Panc1 (cell line): ENCODE data around the gene SNX13. TPM values are rescaled to one million over a fixed set of nuclear protein-coding genes. Genes with fewer than 3 reads are reported as not detected.

ENCODE experiments used
- ATAC-seq: fragments of 200-7000 bp; cut with Tn5 transposase; 2 replicates; pipeline ENCODE4 v1.9.1; 2020; ENCODE audit warnings: mild to moderate bottlenecking, moderate library complexity
- BruUV-seq: library from RNA; stranded (reverse); fragments of 400-500 nt; replicated peaks from 2 replicates; lab custom pipeline; 2021; lab: Mats Ljungman, UMichigan
- CTCF ChIA-PET: fragments of 300-600 bp; sonication (Branson Sonifier 250); formaldehyde crosslinking; loops from one replicate; lab custom pipeline; 2022; ENCODE audit warnings: antibody characterized with exemption; lab: Charles Lee
- POLR2A ChIA-PET: fragments of 300-600 bp; sonication (Branson Sonifier 250); formaldehyde crosslinking; loops from one replicate; lab custom pipeline; 2022; ENCODE audit warnings: antibody characterized with exemption; lab: Charles Lee
- DNase-seq: peaks from one replicate; pipeline ENCODE4 v3.0.0-alpha.2; 2010; ENCODE audit warnings: low read depth, low spot score
- H3K27ac ChIP-seq: 2 replicates; pipeline ENCODE4 v1.5.1; 2011; ENCODE audit warnings: mild to moderate bottlenecking, low read length, inconsistent platforms
- H3K27me3 ChIP-seq: fragments of 200-500 bp; sonication (Bioruptor generic); 2 replicates; pipeline ENCODE4 v1.6.0; 2014; ENCODE audit warnings: low read length, inconsistent platforms; ENCODE audit not compliant: control insufficient read depth, insufficient read depth
- H3K36me3 ChIP-seq: fragments of 200-500 bp; sonication (Bioruptor generic); 2 replicates; pipeline ENCODE4 v1.5.1; 2014; ENCODE audit warnings: inconsistent platforms, mild to moderate bottlenecking, low read length, moderate library complexity; ENCODE audit not compliant: control insufficient read depth, insufficient read depth
- H3K4me1 ChIP-seq: 2 replicates; pipeline ENCODE4 v1.5.1; 2011; ENCODE audit warnings: inconsistent platforms, mild to moderate bottlenecking, low read length, moderate library complexity; ENCODE audit not compliant: control insufficient read depth, insufficient read depth
- H3K4me3 ChIP-seq, 2 experiments: 2 replicates each; pipeline ENCODE4 v1.5.1; 2011 to 2012; ENCODE audit warnings: low read depth in 2 of 2, low read length in 2 of 2, mild to moderate bottlenecking in 2 of 2, inconsistent platforms in 1 of 2, moderate library complexity in 1 of 2
- H3K9me3 ChIP-seq: fragments of 200-500 bp; sonication (Bioruptor generic); 2 replicates; pipeline ENCODE4 v1.5.1; 2014; ENCODE audit warnings: low read depth, mild to moderate bottlenecking, inconsistent platforms, low read length, moderate library complexity; ENCODE audit not compliant: control insufficient read depth, insufficient read depth
- CTCF ChIP-seq: fragments of 450-650 bp; IDR thresholded peaks from 2 replicates; pipeline ENCODE4 v1.5.1; 2017; ENCODE audit warnings: mild to moderate bottlenecking
- POLR2AphosphoS5 ChIP-seq: IDR thresholded peaks from 2 replicates; pipeline ENCODE4 v1.6.1; 2012; ENCODE audit warnings: mild to moderate bottlenecking, low read depth, low read length, moderate library complexity
- REST ChIP-seq, 2 experiments: IDR thresholded peaks; 2 replicates each; pipeline ENCODE4 v1.6.1; 2011 to 2012; ENCODE audit warnings: low read depth in 2 of 2, control low read depth in 1 of 2, low read length in 1 of 2, mild to moderate bottlenecking in 1 of 2, moderate library complexity in 1 of 2; ENCODE audit not compliant: insufficient read depth in 1 of 2
- SIN3A ChIP-seq: IDR thresholded peaks from 2 replicates; pipeline ENCODE4 v1.6.1; 2012; ENCODE audit warnings: low read depth, mild to moderate bottlenecking, low read length, moderate library complexity, borderline replicate concordance; ENCODE audit not compliant: insufficient read depth
- TCF7L2 ChIP-seq: IDR thresholded peaks from 2 replicates; pipeline ENCODE4 v1.6.1; 2011; ENCODE audit warnings: mild to moderate bottlenecking, low read depth, low read length, inconsistent platforms
- in situ Hi-C: cut with HindIII; loops from 2 replicates; pipeline ENCODE4 v1.10.0; 2016; ENCODE audit warnings: low sequenced_read_pairs, low pct_unique_long_range_greater_than_20kb
- intact Hi-C: fragments of 100-400 bp; cut with micrococcal nuclease; formaldehyde crosslinking; loops from one replicate; pipeline ENCODE4 v1.10.0; 2022; ENCODE audit not compliant: unreplicated experiment
- total RNA-seq: library from RNA; stranded (reverse); gene quantifications from one replicate; pipeline ENCODE4 v1.2.1, GENCODE V29; 2021; ENCODE audit not compliant: unreplicated experiment

Gene SNX13
- total RNA-seq, 1 experiment from 2014 or later: 53.3 TPM

- no peak for TF ChIP-seq POLR2AphosphoS5
- Histone ChIP-seq H3K36me3 (no peaks in the 10 kb centered on the region), H3K27me3 (no peaks in the 10 kb centered on the region; the same call in 1 of the 2 replicates), H3K4me1 (peaks cover 10% of the 10 kb centered on the region; the same call in 1 of the 2 replicates), H3K4me3 (no peak overlapping the region), H3K27ac (no peak overlapping the region), H3K9me3 (no peaks in the 10 kb centered on the region)
- ATAC-seq: no peak
- intact Hi-C loops: loop anchor here (5.0 kb wide), 1 partner anchor 169 kb away; the partner anchor contains the start of gene SNX13
- in situ Hi-C loops: no loop called here
- POLR2A ChIA-PET: interaction anchor here (0.7 kb wide), 1 partner anchor 163 kb away, joined by 13 read pairs; no protein-coding TSS in a partner anchor
- CTCF ChIA-PET: no interaction called here
- BruUV-seq: no TSS peak
- DNase-seq: no peak
Observed at GRCh38 chr7:17773289-17773626, 167.0 kb downstream of the SNX13 start.

- intact Hi-C loops: loop anchor here (5.0 kb wide), 1 partner anchor 170 kb away; the partner anchor contains the start of gene SNX13
- no peak overlapping the region for H3K4me3 ChIP-seq
- no peak for DNase-seq
- in situ Hi-C loops: no loop called here
- peaks cover 10% of the 10 kb centered on the region; the same call in 1 of the 2 replicates for H3K4me1 ChIP-seq
- CTCF ChIA-PET: interaction anchor here (0.6 kb wide), 1 partner anchor 537 kb away, joined by 6 read pairs; no protein-coding TSS in a partner anchor
- no peak for TF ChIP-seq POLR2AphosphoS5
- TF ChIP-seq TCF7L2: peak; percentile 65; the same call in 1 of the 2 replicates
- H3K9me3 ChIP-seq: no peaks in the 10 kb centered on the region
- ATAC-seq: no peak
- no peaks in the 10 kb centered on the region; the same call in 1 of the 2 replicates for H3K27me3 ChIP-seq
- BruUV-seq: no TSS peak
- no peak overlapping the region for H3K27ac ChIP-seq
- no peaks in the 10 kb centered on the region for H3K36me3 ChIP-seq
- POLR2A ChIA-PET: no interaction called here
Observed at GRCh38 chr7:17772581-17773288, 167.6 kb downstream of the SNX13 start.

- CTCF ChIA-PET: interaction anchor here (0.6 kb wide), 1 partner anchor 538 kb away, joined by 6 read pairs; no protein-coding TSS in a partner anchor
- ATAC-seq: no peak
Observed at GRCh38 chr7:17771901-17772408, 168.3 kb downstream of the SNX13 start.

More at GRCh38 chr7:17771901-17772408, 168.3 kb downstream of the SNX13 start:
- POLR2A ChIA-PET: no interaction called here
- in situ Hi-C loops (no loop called here), intact Hi-C loops (loop anchor here (5.0 kb wide), 1 partner anchor 170 kb away; the partner anchor contains the start of gene SNX13)
- no peaks in the 10 kb centered on the region; the same call in 1 of the 2 replicates for H3K27me3 ChIP-seq
- H3K9me3 ChIP-seq: no peaks in the 10 kb centered on the region
- no peaks in the 10 kb centered on the region for H3K36me3 ChIP-seq
- no peak overlapping the region for H3K27ac ChIP-seq
- peaks cover 10% of the 10 kb centered on the region; the same call in 1 of the 2 replicates for H3K4me1 ChIP-seq
- no peak for TF ChIP-seq REST (IDR thresholded peaks at IDR 0.05; ENCODE audit: insufficient read depth in 1 of 2, low read depth in 2 of 2, low read length in 1 of 2)
- TF ChIP-seq POLR2AphosphoS5: no peak
- no peak for TF ChIP-seq SIN3A
- TF ChIP-seq TCF7L2: no peak
- TF ChIP-seq CTCF: no peak
- no peak for DNase-seq
- no peak overlapping the region for H3K4me3 ChIP-seq
- BruUV-seq: no TSS peak
